Activated CD4-positive, alpha-beta T cell treated with anti-CD3 and anti-CD28 coated beads, Interleukin-2, amount 10 ng/mL, durations not matched to agents 7 days and 5 days (primary cell): Measurements from ENCODE around the gene MRPL39. TPM values are rescaled to one million over a fixed set of nuclear protein-coding genes. Genes with fewer than 3 reads are reported as not detected.

Source experiments
- CTCF ChIA-PET: fragments of 350-600 bp; sonication (Branson Sonifier 250); formaldehyde crosslinking; loops from one replicate; lab custom pipeline; 2021; ENCODE audit warnings: antibody characterized with exemption; lab: Charles Lee
- POLR2A ChIA-PET: fragments of 350-600 bp; sonication (Branson Sonifier 250); formaldehyde crosslinking; loops from one replicate; lab custom pipeline; 2021; ENCODE audit warnings: antibody characterized with exemption; lab: Charles Lee
- DNase-seq: peaks from one replicate; pipeline ENCODE4 v3.0.0-alpha.2; 2020
- H3K27ac Mint-ChIP-seq: one replicate; pipeline ENCODE4 v1.8.0; 2021; ENCODE audit warnings: mild to moderate bottlenecking, moderate library complexity, mixed read lengths
- H3K27me3 Mint-ChIP-seq: one replicate; pipeline ENCODE4 v1.8.0; 2021; ENCODE audit warnings: mixed read lengths
- H3K36me3 Mint-ChIP-seq: one replicate; pipeline ENCODE4 v1.8.0; 2021; ENCODE audit warnings: low read depth, mixed read lengths
- H3K4me1 Mint-ChIP-seq: one replicate; pipeline ENCODE4 v1.8.0; 2021; ENCODE audit warnings: mixed read lengths
- H3K4me3 Mint-ChIP-seq: one replicate; pipeline ENCODE4 v1.8.0; 2021; ENCODE audit warnings: mild to moderate bottlenecking, moderate library complexity, mixed read lengths
- H3K9me3 Mint-ChIP-seq: one replicate; pipeline ENCODE4 v1.8.0; 2021; ENCODE audit warnings: mixed read lengths
- total RNA-seq, 2 experiments: library from RNA; stranded (reverse); gene quantifications; one replicate each; pipeline ENCODE4 v1.2.3, GENCODE V29; 2021

MRPL39 gene
- total RNA-seq, result 10 to 100 TPM; 36.0 to 36.1 TPM

GRCh38 chr21:25607151-25608043 is at the start of gene MRPL39:
MRPL39 (minus strand) TSS chr21:25607481; CDS start chr21:25607475, 6 bp downstream.
- peaks cover 39% of the 10 kb centered on the region for H3K4me1 Mint-ChIP-seq

GRCh38 chr21:25656412-25656811 is 49.1 kb upstream of the MRPL39 start:
- CTCF ChIA-PET, result interaction anchor here (1.0 kb wide), 1 partner anchor 89 kb away, joined by 3 read pairs; no protein-coding TSS in a partner anchor
- H3K36me3 Mint-ChIP-seq, result no peaks in the 10 kb centered on the region
- no peak overlapping the region for H3K4me3 Mint-ChIP-seq
- DNase-seq, result no peak
- peaks cover 9% of the 10 kb centered on the region for H3K27me3 Mint-ChIP-seq
- no peaks in the 10 kb centered on the region for H3K4me1 Mint-ChIP-seq
- POLR2A ChIA-PET, result no interaction called here
- H3K27ac Mint-ChIP-seq, result no peak overlapping the region
- H3K9me3 Mint-ChIP-seq, result peaks cover 3% of the 10 kb centered on the region

More at GRCh38 chr21:25607151-25608043, at the start of gene MRPL39:
- Mint-ChIP-seq H3K27ac (peak within 1 kb of the TSS; percentile 100), H3K4me3 (peak within 1 kb of the TSS; percentile 100), H3K36me3 (peaks cover 17% of the 10 kb centered on the region), H3K9me3 (no peaks in the 10 kb centered on the region), H3K27me3 (no peaks in the 10 kb centered on the region)
- CTCF ChIA-PET, result interaction anchor here (0.6 to 2.0 kb wide), 16 partner anchors 9 to 294 kb away, joined by 3 to 6 read pairs (median 4); partner anchors contain the start of genes ATP5PF, GABPA and JAM2
- POLR2A ChIA-PET, result no interaction called here
- DNase-seq, result peak; percentile 91

- POLR2A ChIA-PET, result no interaction called here
- H3K9me3 Mint-ChIP-seq, result no peaks in the 10 kb centered on the region
- no peaks in the 10 kb centered on the region for H3K4me1 Mint-ChIP-seq
- no peak overlapping the region for H3K27ac Mint-ChIP-seq
- H3K36me3 Mint-ChIP-seq, result no peaks in the 10 kb centered on the region
- CTCF ChIA-PET, result no interaction called here
- H3K4me3 Mint-ChIP-seq, result no peak overlapping the region
- no peak for DNase-seq
- H3K27me3 Mint-ChIP-seq, result peaks cover 5% of the 10 kb centered on the region
Measured at GRCh38 chr21:25649146-25649545, 41.9 kb upstream of the MRPL39 start.

- CTCF ChIA-PET, result no interaction called here
Measured at GRCh38 chr21:25647647-25648046, 40.4 kb upstream of the MRPL39 start.

GRCh38 chr21:25646474-25646873 is 39.2 kb upstream of the MRPL39 start:
- Mint-ChIP-seq H3K4me3 (no peak overlapping the region), H3K27ac (no peak overlapping the region), H3K27me3 (peaks cover 6% of the 10 kb centered on the region), H3K9me3 (no peaks in the 10 kb centered on the region), H3K36me3 (no peaks in the 10 kb centered on the region), H3K4me1 (no peaks in the 10 kb centered on the region)
- no peak for DNase-seq
- ChIA-PET POLR2A (no interaction called here), CTCF (no interaction called here)

More at GRCh38 chr21:25647647-25648046, 40.4 kb upstream of the MRPL39 start:
- H3K9me3 Mint-ChIP-seq, result no peaks in the 10 kb centered on the region
- POLR2A ChIA-PET, result no interaction called here
- H3K4me1 Mint-ChIP-seq, result no peaks in the 10 kb centered on the region
- DNase-seq, result no peak
- no peaks in the 10 kb centered on the region for H3K27me3 Mint-ChIP-seq
- H3K36me3 Mint-ChIP-seq, result no peaks in the 10 kb centered on the region
- no peak overlapping the region for H3K27ac Mint-ChIP-seq
- H3K4me3 Mint-ChIP-seq, result no peak overlapping the region

GRCh38 chr21:25643486-25643885 is 36.2 kb upstream of the MRPL39 start:
- no peak overlapping the region for H3K27ac Mint-ChIP-seq
- no peaks in the 10 kb centered on the region for H3K36me3 Mint-ChIP-seq
- peaks cover 26% of the 10 kb centered on the region for H3K27me3 Mint-ChIP-seq
- no peaks in the 10 kb centered on the region for H3K9me3 Mint-ChIP-seq
- H3K4me3 Mint-ChIP-seq, result no peak overlapping the region
- ChIA-PET POLR2A (no interaction called here), CTCF (interaction anchor here (1.1 kb wide), 1 partner anchor 35 kb away, joined by 3 read pairs; no protein-coding TSS in a partner anchor)
- no peak for DNase-seq
- peaks cover 15% of the 10 kb centered on the region for H3K4me1 Mint-ChIP-seq

GRCh38 chr21:25640943-25641292 is 33.6 kb upstream of the MRPL39 start:
- peaks cover 2% of the 10 kb centered on the region for H3K9me3 Mint-ChIP-seq
- H3K4me3 Mint-ChIP-seq, result peak overlapping the region; percentile 66
- no peak for DNase-seq
- H3K36me3 Mint-ChIP-seq, result no peaks in the 10 kb centered on the region
- ChIA-PET CTCF (no interaction called here), POLR2A (no interaction called here)
- peaks cover 42% of the 10 kb centered on the region for H3K27me3 Mint-ChIP-seq
- no peak overlapping the region for H3K27ac Mint-ChIP-seq
- H3K4me1 Mint-ChIP-seq, result peaks cover 22% of the 10 kb centered on the region

- Mint-ChIP-seq H3K36me3 (no peaks in the 10 kb centered on the region), H3K4me3 (peak overlapping the region; percentile 66), H3K9me3 (peaks cover 4% of the 10 kb centered on the region), H3K27ac (peak overlapping the region; percentile 12), H3K27me3 (peaks cover 44% of the 10 kb centered on the region), H3K4me1 (peaks cover 22% of the 10 kb centered on the region)
- ChIA-PET CTCF (no interaction called here), POLR2A (no interaction called here)
- no peak for DNase-seq
Measured at GRCh38 chr21:25640202-25640942, 33.1 kb upstream of the MRPL39 start.

GRCh38 chr21:25639551-25640201 is 32.4 kb upstream of the MRPL39 start:
- DNase-seq, result peak; percentile 26
- H3K27ac Mint-ChIP-seq, result no peak overlapping the region
- peak overlapping the region; percentile 66 for H3K4me3 Mint-ChIP-seq
- ChIA-PET CTCF (interaction anchor here (1.5 kb wide), 1 partner anchor 32 kb away, joined by 4 read pairs; no protein-coding TSS in a partner anchor), POLR2A (no interaction called here)
- H3K36me3 Mint-ChIP-seq, result no peaks in the 10 kb centered on the region
- H3K9me3 Mint-ChIP-seq, result peaks cover 5% of the 10 kb centered on the region
- peaks cover 22% of the 10 kb centered on the region for H3K4me1 Mint-ChIP-seq
- peaks cover 47% of the 10 kb centered on the region for H3K27me3 Mint-ChIP-seq

- Mint-ChIP-seq H3K9me3 (peaks cover 5% of the 10 kb centered on the region), H3K36me3 (no peaks in the 10 kb centered on the region), H3K27me3 (peaks cover 48% of the 10 kb centered on the region), H3K27ac (no peak within 1 kb of the TSS), H3K4me1 (peaks cover 22% of the 10 kb centered on the region), H3K4me3 (peak within 1 kb of the TSS; percentile 66)
- ChIA-PET POLR2A (no interaction called here), CTCF (interaction anchor here (0.6 to 1.5 kb wide), 3 partner anchors 31 to 1764 kb away, joined by 3 to 4 read pairs (median 4); no protein-coding TSS in a partner anchor)
- peak; percentile 11 for DNase-seq
Measured at GRCh38 chr21:25638660-25639550, 31.6 kb upstream of the MRPL39 start, which contains the start of gene JAM2. JAM2 (plus strand) TSS chr21:25639258; CDS start chr21:25639822, 564 bp downstream.

- Mint-ChIP-seq H3K36me3 (no peaks in the 10 kb centered on the region), H3K9me3 (peaks cover 5% of the 10 kb centered on the region), H3K4me1 (peaks cover 22% of the 10 kb centered on the region), H3K4me3 (peak overlapping the region; percentile 66), H3K27ac (no peak overlapping the region), H3K27me3 (peaks cover 48% of the 10 kb centered on the region)
- ChIA-PET POLR2A (no interaction called here), CTCF (interaction anchor here (0.6 to 1.5 kb wide), 3 partner anchors 30 to 1763 kb away, joined by 3 to 4 read pairs (median 4); no protein-coding TSS in a partner anchor)
- DNase-seq, result no peak
Measured at GRCh38 chr21:25637851-25638659, 30.8 kb upstream of the MRPL39 start.
